GF-D8 (cell line): ENCODE data around the gene RASSF5.
"Not testable (repeated sequence)": the region's sequence is repeated elsewhere in the genome, so short reads cannot be mapped to it uniquely, and the experiment has no call there.

ENCODE experiments used
- DNase-seq: peaks from one replicate; lab custom pipeline; 2025; lab: John Stamatoyannopoulos, UW

Gene RASSF5

DNA sequence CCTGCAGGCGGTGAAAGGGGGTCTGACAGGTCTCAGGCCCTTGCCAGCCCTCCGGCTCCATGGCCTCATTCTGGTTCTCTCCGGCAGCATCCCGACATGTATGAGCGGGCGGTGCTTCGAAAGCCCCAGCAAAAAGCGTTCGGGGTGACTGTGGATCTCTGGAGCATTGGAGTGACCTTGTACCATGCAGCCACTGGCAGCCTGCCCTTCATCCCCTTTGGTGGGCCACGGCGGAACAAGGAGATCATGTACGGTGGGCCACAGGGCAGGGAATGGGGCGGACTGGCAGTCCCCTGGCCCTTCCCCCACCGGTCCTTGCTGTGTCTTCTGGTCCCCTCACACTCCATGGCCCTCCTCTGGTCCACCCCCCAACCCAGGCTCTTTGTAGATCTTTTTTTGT, 30.7 kb upstream of the RASSF5 start:
- DNase-seq = no peak

- DNase-seq = no peak
These were observed 30.2 kb upstream of the RASSF5 start for GRCh38 chr1:206477110-206477509.

DNA sequence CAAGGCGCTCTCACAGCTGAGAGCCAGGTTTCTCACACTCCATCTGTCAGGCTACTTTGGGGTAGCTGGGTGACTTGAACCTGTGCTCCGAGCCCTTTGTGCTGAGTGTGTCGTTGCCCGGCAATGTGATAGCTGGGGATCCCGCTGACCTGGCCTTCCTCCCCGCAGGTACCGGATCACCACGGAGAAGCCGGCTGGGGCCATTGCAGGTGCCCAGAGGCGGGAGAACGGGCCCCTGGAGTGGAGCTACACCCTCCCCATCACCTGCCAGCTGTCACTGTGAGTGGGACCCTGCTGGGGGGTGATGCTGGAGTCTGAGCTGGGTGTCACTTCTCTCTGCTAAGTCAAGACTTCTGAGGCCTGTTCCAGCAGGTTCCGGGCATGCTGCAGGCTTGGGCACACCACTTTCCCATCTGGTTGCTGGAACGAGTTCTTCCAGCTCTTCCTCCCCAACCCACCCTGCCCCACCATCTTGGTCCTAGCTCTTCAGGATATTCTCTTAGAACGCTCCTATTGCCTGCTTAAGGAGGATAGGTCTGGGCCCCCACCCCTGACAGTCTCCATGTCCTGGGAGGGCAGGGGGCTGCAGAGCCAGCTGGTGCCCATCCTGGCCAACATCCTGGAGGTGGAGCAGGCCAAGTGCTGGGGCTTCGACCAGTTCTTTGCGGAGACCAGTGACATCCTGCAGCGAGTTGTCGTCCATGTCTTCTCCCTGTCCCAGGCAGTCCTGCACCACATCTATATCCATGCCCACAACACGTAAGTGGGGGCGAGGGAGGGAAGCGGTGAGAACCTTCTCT, 29.6 kb upstream of the RASSF5 start:
- no peak for DNase-seq

DNA sequence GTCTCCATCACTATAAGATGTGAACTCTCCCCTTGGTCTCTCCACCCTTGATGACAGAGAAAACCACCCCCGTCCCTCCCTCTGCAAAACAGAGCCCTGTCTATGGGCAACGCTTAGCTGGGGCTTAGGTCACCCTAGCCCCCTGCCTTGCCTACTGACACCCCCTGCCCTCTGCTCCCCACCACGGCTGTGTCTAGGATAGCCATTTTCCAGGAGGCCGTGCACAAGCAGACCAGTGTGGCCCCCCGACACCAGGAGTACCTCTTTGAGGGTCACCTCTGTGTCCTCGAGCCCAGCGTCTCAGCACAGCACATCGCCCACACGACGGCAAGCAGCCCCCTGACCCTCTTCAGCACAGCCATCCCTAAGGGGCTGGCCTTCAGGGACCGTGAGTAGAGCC, 28.6 kb upstream of the RASSF5 start:
- DNase-seq = no peak

DNA sequence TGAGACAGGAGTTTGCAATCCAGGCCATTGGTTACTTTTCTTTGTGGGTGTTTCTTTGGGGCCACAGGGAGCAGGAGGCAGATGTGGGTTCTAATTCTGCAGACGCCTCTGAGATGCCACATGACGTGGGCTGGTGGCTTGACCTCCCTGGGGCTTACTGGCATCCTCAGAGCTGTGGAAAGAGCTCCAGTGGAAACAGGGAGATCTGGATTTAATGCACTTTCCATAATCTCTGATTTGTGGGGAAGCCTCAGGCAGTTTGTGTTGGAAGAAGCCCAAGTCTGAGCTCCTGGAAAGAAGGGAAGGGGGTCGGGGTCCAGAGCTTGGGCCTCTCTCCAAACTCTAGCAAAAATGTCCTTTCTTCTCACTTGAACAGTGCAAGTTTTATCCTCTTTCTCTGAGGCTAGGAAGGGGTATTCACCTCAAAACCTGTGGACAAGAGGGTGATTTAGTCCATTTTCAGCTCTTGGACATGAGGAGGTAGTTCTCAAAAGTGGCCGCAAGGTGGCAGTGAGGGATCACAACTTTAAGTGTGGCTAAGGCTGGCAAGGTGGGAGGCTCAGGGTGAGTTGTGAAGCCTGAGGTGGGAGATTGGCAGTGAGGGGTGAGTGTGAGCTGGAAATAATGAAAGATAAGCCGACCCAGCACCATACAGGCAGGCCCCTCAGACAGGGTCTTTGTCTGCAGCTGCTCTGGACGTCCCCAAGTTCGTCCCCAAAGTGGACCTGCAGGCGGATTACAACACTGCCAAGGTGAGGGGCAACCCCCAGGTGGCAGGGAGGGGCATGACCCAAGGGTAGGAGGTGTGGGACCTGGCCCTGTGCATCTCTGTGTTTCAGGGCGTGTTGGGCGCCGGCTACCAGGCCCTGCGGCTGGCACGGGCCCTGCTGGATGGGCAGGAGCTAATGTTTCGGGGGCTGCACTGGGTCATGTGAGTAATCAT, 27.9 kb upstream of the RASSF5 start:
- DNase-seq = no peak

DNA sequence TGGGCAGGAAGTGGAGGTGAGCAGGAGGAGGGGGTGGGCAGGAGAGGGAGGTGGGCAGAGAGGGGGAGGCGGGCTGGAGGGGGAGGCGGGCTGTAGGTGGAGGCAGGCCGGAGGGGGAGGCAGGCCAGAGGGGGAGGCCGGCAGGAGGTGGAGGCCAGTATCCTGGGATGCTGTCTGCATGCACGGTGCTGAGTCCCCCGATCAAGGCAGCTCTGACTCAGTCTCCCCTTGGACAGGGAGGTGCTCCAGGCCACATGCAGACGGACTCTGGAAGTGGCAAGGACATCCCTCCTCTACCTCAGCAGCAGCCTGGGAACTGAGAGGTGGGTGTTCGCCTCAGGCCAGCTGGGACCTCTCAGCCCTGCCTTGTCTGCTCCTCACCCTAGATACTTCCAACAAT, 27.1 kb upstream of the RASSF5 start:
- DNase-seq = no peak

DNA sequence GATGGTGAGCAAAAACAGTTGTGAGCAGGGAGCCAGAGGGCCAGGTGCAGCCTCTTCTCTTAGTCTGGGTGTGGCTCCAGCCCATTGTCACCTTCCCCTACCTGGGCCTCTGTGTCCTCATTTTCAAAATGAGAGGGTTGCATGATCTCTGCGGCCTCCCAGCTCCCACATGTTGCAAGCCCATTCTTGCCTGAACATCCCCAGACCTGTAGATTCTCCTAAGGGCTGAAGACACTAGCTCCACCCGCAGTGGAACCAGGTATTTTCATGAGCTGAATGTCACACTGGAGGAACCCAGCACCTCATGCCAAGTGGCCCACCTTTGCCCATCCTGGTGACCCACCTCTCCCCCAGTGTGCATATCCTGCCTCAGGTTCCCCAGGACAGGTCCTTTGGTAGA, 24.7 kb upstream of the RASSF5 start:
- DNase-seq = no peak

GRCh38 chr1:206483864-206484263, 23.5 kb upstream of the RASSF5 start:
- DNase-seq = not testable (repeated sequence)

GRCh38 chr1:206484901-206485300, 22.4 kb upstream of the RASSF5 start:
- DNase-seq = no peak

- DNase-seq = no peak
These were observed 20.1 kb upstream of the RASSF5 start for GRCh38 chr1:206486995-206487788.

- no peak for DNase-seq
These were observed 19.4 kb upstream of the RASSF5 start for GRCh38 chr1:206487970-206488369.

GRCh38 chr1:206488466-206488865, 18.9 kb upstream of the RASSF5 start:
- no peak for DNase-seq

DNA sequence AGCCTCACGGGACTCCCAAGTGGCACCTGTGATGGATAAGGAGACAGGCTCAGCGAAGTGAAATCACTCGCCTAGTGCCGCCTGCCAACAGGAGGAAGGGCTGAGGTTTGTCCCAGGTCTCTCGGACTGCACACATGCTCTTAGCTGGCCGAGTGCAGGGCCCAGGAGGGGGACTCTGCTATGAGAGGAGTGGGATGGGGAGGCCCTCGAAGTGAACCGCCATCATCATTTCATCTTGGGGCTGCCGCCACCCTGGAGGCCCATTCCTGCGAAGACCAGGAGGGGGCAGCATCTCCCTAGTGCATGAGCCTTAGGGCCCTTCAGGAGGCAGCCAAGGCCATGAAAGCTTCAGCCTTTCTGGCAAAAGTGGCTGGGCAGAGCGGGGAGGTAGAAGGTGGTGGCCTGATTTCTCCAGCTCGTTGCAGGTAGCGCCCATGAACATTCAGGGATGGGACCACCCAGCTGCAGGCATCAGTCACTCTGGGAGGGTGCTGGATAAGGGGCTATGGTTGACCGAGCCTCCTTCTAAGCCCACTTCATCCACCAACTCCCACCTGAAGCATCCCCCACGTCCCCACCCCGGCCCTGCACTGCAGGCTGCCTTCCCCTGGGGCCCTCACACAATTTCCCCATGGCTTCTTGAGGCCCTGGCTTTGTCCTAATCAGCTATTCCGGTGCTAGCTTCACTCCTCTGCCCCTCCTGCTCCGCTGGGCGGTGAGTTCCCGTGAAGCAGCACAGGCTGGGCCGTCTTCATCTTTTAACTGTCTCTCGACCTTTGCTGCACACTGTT, 17.2 kb upstream of the RASSF5 start:
- DNase-seq = no peak

- no peak for DNase-seq
These were observed 16.4 kb upstream of the RASSF5 start for GRCh38 chr1:206490771-206491405.

DNA sequence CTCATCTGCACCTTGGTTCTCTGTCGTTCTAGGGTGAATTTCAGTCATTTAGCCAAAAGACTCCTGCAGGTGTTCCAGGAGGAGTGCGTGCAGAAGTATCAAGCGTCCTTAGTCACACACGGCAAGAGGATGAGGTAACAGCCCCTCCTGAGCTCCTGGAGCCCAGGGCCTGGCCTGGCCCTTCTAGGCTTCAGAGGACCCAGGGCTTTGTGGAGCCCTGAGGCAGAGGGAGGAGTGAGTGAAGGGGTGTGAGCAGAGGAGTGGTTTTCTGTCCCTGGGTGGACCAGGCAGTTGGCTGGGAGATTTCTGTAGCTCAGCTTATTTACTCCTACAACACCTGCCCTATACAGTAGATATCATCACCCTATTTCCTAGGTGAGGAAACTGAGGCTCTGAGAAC, 15.7 kb upstream of the RASSF5 start:
- DNase-seq = no peak

DNA sequence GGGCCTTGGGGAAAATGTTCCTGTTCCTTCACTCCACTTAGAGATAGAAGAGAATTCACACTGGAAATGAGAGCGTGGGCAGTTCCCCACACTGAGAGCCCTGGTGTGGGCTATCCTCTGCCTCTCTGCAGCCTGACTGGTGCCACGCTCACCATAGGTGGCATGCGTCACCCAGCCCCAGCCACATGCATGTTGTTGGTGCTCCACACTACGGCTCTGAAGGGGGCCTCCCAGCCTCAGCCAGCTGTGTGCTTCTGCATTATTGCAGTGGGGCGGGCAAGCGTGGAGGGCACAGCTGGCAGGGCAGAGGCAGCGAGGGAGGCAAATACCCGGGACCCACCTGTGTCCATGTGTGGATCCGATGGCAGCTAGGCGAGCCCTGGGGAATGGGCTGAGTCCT, 14.7 kb upstream of the RASSF5 start:
- DNase-seq = no peak

- DNase-seq = no peak
These were observed 14.1 kb upstream of the RASSF5 start for GRCh38 chr1:206493279-206493678.

DNA sequence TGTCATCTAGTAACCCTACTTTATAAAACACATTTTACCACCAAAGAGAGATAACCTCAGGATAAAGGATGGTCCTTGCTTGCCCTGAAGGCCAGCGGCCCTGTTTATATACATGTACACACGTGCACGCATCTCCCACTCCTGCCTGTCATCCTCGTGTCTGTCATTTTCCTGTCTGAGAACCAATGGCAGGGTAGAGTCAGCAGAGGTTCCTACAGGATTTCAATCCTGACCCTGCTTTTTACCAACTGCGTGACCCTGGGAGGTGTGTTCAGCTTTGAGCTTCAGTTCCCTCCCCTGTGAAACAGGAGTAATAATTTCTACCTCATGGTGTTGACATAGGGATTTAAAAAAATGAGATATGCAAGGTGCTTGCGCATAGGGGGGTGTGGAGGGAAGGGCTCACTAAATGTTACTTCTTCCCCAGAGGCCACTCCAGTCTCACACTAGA, 12.3 kb upstream of the RASSF5 start:
- DNase-seq = no peak

DNA sequence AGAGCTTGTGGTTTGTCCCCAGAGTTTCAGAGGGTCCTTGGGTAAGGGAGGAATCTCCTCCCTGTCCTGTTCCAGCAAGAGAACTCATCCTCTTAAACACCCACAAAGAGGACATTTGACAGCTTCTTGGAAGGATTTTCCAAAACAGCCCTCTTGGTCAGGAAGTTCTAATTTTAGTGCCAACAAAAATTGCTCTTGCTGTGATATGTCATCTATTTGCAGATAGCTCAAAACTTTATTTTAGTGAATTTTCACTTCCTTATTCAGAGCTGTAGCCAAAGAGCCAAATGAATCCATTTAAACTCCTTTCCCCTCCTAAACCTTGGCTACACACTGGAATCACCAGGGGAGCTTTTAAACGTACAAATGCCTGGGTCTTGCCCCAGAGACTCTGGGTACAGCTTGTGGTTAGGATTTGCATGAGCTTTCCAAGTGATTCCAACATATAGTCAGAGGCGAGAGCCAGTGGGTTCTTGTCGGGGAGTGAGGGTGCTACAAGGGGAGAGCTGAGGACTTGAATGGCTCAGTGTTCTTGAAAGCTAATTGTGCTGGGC, 11.8 kb upstream of the RASSF5 start:
- DNase-seq = no peak

GRCh38 chr1:206496131-206496793, 11.1 kb upstream of the RASSF5 start:
- DNase-seq = no peak
